ENCODE data around the gene TINAG.

The TINAG gene

DNA sequence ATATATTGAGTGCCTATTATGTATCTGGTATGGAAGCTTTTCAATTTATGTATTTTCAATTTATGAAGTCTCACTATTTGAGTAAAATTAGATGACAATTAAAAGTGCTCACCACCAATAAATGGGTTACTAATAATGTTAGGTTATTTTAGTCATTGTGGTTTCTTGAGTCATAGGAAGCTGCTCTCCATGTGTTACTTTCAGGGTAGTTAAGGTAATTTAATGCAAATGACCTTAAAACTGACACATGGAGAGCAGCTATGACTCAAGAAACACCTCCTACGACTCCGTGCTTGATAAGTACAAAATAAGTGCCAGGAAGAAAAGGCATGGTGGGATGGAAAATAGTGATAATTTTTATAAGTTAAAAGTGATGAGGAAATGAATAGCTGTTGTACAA lies 16.5 kb upstream of the TINAG start:
- Histone ChIP-seq H3K9me3 (no peaks in the 10 kb centered on the region), H3K4me1 (no peaks in the 10 kb centered on the region), H3K36me3 (no peaks in the 10 kb centered on the region), H3K4me3 (no peak overlapping the region), H3K27ac (no peak overlapping the region), H3K27me3 (no peaks in the 10 kb centered on the region)
- DNase-seq, result no peak
- intact Hi-C loops (cut with DNase I; ENCODE audit: low total_unique reads), result no loop called here
- TF ChIP-seq, protein P1, sequence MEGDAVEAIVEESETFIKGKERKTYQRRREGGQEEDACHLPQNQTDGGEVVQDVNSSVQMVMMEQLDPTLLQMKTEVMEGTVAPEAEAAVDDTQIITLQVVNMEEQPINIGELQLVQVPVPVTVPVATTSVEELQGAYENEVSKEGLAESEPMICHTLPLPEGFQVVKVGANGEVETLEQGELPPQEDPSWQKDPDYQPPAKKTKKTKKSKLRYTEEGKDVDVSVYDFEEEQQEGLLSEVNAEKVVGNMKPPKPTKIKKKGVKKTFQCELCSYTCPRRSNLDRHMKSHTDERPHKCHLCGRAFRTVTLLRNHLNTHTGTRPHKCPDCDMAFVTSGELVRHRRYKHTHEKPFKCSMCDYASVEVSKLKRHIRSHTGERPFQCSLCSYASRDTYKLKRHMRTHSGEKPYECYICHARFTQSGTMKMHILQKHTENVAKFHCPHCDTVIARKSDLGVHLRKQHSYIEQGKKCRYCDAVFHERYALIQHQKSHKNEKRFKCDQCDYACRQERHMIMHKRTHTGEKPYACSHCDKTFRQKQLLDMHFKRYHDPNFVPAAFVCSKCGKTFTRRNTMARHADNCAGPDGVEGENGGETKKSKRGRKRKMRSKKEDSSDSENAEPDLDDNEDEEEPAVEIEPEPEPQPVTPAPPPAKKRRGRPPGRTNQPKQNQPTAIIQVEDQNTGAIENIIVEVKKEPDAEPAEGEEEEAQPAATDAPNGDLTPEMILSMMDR (IDR thresholded peaks at IDR 0.05), result no peak

DNA sequence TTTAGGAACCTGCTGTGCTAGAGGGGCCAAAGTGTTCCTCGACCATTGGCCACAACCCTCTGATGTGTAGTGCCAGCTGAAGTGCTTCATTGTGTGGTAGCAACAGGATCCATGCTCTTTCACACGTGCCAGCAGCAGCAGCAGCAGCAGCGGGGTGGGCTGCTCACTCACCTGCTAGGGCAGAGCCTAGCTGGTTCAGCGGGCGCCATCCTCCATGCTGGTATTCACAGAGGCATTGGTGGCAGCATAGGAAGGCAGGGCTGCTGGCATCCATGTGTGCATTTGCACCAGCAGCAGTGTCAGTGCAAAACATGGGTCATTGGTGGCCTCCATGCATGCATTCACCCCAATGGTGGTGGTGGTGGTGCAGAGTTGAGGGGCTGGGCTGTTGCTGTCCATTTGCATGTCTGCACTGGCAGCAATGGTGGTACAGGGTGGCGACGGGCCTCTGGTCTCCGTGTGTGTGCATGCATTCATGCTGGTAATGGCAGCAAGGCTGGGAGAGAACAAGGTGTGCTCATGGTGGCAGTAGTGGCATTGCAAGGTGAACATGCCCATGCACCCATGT lies 13.2 kb upstream of the TINAG start:
- Histone ChIP-seq H3K4me3 (no peak overlapping the region), H3K27ac (no peak overlapping the region), H3K36me3 (no peaks in the 10 kb centered on the region), H3K4me1 (no peaks in the 10 kb centered on the region), H3K27me3 (no peaks in the 10 kb centered on the region), H3K9me3 (no peaks in the 10 kb centered on the region)
- TF ChIP-seq, protein P1 (IDR thresholded peaks at IDR 0.05), result no peak
- no peak for DNase-seq
- intact Hi-C loops (cut with DNase I; ENCODE audit: low total_unique reads), result no loop called here

DNA sequence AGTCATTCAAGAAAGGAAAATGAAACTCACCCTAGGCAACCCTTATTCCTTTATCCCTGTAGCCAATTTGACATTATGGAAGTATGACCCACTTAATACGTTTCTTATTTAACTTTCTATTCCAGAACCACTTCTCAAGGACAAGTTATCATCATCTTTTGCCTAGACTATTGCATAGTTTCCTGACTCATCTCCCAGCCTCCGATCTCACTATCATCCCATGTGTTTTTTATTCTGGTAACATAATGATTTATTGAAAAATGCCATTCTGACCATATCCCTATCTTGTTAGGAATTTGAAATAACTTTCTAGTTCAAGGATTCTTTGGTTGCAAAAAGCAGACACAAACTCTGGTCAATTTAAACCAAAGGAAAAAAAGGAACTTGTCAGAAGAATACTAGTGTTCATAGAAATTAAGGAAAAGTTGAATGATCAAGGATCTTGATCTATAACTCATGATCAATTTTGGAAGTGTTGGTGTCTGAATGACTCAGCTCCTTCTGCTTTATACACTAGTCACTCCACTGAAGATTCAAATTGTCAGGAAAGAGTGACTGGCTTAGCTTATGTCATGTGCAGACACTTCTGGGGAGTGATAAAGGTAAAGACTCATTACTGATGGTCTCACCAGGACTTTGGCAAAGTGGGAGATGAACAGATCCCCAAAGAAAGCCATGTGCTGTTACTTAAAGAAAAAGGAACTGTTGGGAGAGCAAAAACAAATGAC lies 8.5 kb upstream of the TINAG start:
- H3K4me1 ChIP-seq, result no peaks in the 10 kb centered on the region
- no peaks in the 10 kb centered on the region for H3K36me3 ChIP-seq
- H3K9me3 ChIP-seq, result no peaks in the 10 kb centered on the region
- H3K4me3 ChIP-seq, result no peak overlapping the region
- TF ChIP-seq, protein P1 (IDR thresholded peaks at IDR 0.05), result no peak
- H3K27me3 ChIP-seq, result no peaks in the 10 kb centered on the region
- DNase-seq, result no peak
- H3K27ac ChIP-seq, result no peak overlapping the region
- intact Hi-C loops (cut with DNase I; ENCODE audit: low total_unique reads), result no loop called here

DNA sequence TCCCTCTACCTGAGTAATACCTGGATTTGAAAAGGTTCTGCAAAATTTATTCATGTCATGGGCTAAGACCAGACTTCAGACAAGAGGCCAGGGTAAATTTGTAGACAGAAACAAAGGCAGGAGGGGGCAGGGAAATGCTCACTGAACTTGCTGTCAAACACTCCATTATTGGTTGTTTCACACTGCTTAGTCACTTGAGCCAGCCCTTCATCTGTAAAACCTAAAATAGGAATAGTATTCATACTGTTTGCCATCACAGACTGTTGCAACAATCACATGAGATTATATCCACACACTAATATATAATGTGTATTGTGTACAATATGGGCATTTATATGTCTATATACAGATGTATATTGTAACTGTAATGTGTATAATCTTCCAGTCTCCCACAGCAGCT lies 6.5 kb upstream of the TINAG start:
- TF ChIP-seq, protein P1 (IDR thresholded peaks at IDR 0.05), result no peak
- no peaks in the 10 kb centered on the region for H3K36me3 ChIP-seq
- no peaks in the 10 kb centered on the region for H3K9me3 ChIP-seq
- no peaks in the 10 kb centered on the region for H3K4me1 ChIP-seq
- H3K27me3 ChIP-seq, result no peaks in the 10 kb centered on the region
- no peak overlapping the region for H3K4me3 ChIP-seq
- intact Hi-C loops (cut with DNase I; ENCODE audit: low total_unique reads), result no loop called here
- no peak overlapping the region for H3K27ac ChIP-seq
- DNase-seq, result no peak

DNA sequence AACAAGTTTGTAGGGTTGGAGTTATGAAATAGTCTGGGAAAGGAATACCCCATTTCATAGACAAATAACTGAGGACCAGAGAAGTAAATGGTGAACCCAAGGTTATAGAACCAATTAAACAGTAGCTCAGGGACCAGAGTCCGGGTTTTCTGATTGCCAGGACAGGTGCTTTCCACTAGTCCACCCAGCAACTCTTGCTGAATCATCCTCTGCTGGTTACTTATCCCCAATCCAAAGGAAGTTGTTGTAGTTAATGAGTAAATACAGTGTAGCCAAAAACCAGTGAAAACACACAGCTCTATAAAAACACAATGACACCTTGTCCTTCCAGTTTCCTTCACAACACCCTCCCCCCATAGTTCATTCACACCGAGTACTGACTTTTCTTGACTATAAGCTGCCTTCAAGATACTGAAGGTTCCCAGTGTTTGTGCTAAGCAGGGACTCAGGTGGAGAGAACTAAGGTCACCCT lies 766 bp upstream of the TINAG start:
- no peak overlapping the region for H3K27ac ChIP-seq
- TF ChIP-seq, protein P1 (IDR thresholded peaks at IDR 0.05), result no peak
- no peaks in the 10 kb centered on the region for H3K4me1 ChIP-seq
- no peak overlapping the region for H3K4me3 ChIP-seq
- H3K9me3 ChIP-seq, result no peaks in the 10 kb centered on the region
- H3K27me3 ChIP-seq, result no peaks in the 10 kb centered on the region
- intact Hi-C loops (cut with DNase I; ENCODE audit: low total_unique reads), result no loop called here
- no peaks in the 10 kb centered on the region for H3K36me3 ChIP-seq
- no peak for DNase-seq

All from tibial artery (tissue), 4 donors.